ENCODE results near the gene ZNF541.

ZNF541 gene

DNA sequence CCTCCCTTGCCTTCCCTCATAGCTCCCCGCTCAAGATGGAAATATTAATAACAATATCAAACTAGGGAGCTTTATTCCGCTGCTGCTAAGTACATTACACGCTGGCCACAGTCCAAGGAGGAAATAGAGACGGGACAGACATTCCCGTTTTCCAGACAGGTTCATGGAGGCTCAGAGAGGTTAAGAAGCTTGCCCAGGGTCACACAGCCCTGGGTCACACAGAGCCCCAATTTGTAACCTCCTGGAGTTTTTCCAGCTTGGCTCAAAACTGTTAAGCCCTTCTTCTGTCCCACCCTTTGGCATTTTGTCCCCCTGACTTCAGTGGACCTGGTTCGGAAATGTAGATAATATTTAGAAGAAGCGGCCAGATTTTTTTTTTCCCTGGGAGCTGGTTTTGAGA lies 38.0 kb upstream of the ZNF541 start:
- peak overlapping the region; percentile 89 for H3K4me3 ChIP-seq (ENCODE audit: insufficient read depth, low read depth, low read length, poor library complexity, severe bottlenecking)
- no peaks in the 10 kb centered on the region for H3K27me3 ChIP-seq (replicated peaks; ENCODE audit: control insufficient read depth, insufficient read depth, low read length, poor library complexity, severe bottlenecking)
- H3K27ac ChIP-seq (ENCODE audit: insufficient read depth, low read length, poor library complexity, severe bottlenecking) = peak overlapping the region; percentile 89
- peaks cover 4% of the 10 kb centered on the region for H3K4me1 ChIP-seq (ENCODE audit: control insufficient read depth, insufficient read depth, low read length, poor library complexity, severe bottlenecking)
- no peaks in the 10 kb centered on the region for H3K36me3 ChIP-seq (ENCODE audit: control insufficient read depth, insufficient read depth, low read length)
- DNase-seq = no peak
- H3K9me3 ChIP-seq (ENCODE audit: control insufficient read depth, low read length) = no peaks in the 10 kb centered on the region

DNA sequence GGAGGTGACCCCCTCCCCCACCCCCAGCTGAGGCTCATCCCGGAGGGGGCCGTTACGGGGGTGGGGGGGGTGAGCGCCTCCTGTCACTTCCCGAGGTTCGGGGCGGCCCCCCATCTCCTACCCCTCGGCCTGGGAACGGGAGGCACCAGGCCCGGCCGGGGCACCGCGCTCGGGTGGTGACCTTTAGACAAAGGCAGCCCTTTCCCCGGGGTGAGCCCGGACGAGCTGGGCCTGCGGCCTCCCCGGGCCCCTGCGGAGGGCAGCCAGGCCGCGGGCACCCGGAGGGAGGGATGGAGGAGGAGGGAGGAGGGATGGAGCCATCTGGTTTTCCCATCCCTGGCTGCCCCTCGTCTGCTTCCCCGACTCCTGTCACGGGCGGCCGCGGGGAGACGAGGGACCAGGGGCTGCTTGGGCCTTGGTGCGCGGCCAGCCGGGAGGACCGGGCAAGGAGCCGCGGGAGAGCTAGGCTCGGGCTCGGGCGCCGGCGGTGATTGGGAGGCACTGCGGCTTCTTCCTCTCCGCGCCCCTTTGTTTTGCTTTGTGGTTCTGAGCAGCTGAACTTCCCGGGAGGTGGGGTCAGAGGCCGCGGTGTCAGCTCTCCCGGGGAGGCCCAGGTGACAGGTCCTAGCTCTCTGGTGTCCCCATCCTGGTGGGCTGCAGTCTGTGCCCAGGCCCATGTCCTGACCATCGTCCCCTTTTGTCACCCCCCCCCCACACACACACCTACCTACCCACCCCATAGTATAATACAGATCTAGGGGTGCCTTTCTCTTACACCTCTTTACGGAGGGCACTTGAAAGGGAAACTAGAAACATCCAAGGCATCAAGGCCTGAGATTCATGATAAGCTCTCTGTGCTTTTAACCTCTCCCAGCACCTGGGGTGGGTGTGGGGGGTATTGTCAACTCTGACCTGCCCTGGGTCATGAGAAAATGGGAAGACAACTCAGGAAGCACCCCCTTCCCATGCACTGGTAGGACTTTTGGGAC lies 37.3 kb upstream of the ZNF541 start:
- Histone ChIP-seq H3K27me3 (replicated peaks; ENCODE audit: control insufficient read depth, insufficient read depth, low read length, poor library complexity, severe bottlenecking) (no peaks in the 10 kb centered on the region), H3K4me1 (ENCODE audit: control insufficient read depth, insufficient read depth, low read length, poor library complexity, severe bottlenecking) (peaks cover 4% of the 10 kb centered on the region), H3K27ac (ENCODE audit: insufficient read depth, low read length, poor library complexity, severe bottlenecking) (peak overlapping the region; percentile 89), H3K36me3 (ENCODE audit: control insufficient read depth, insufficient read depth, low read length) (no peaks in the 10 kb centered on the region), H3K9me3 (ENCODE audit: control insufficient read depth, low read length) (no peaks in the 10 kb centered on the region), H3K4me3 (ENCODE audit: insufficient read depth, low read depth, low read length, poor library complexity, severe bottlenecking) (peak overlapping the region; percentile 89)
- DNase-seq = peak; percentile 19 to 33 (median 32)

DNA sequence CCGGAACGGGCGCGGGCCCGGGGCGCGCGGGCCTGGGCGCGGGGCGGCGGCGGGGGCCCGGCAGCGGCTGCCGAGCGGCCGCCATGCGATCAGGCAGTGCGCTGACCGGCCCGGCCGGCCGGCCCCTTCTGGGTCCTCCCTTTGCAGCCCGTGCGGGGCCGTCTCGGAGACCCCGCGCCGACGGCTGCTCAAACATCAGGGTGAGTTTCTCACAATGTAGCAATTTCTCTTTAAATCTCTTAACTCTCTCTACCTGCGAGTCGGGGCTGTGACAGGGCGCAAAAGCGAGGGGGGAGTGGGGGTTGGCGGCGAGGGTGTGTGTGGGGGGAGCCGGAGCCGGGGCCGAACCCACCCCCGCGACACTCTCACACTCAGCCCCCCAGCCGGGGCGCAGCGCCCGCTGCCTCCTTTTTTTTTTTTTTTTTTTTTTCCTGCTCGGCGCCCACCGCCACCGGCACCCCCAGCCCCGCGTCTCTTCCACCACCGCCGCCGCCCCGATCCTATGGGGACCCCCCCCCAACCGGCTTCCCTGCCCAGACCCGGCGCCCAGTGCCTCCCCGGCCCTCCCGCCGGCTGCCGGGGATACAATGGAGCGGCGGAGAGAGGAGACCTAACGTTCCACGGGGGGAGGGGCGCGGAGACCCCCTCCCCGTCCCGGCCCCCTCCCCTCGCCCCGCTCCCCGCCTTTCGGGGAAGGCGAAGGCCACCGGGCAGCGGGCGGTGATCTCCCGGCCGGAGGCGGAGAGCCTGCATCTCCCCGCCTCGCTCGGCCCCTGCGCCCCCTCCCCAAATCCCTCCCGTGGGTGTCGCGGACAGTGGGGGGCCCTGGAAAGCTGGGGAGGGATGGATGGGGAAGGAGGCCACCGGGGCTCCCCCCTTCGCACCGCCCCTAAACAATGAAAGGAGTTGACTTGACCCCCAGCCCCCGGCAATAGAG lies 36.3 kb upstream of the ZNF541 start, which contains the start of gene BICRA:
Gene BICRA, plus strand, starts transcription at position 166 of the 937 bp plus-strand sequence. CDS start 64,441 bp downstream, outside the sequence.
- DNase-seq = peak; percentile 57 to 71 (median 69)
- Histone ChIP-seq H3K9me3 (ENCODE audit: control insufficient read depth, low read length) (no peaks in the 10 kb centered on the region), H3K27me3 (replicated peaks; ENCODE audit: control insufficient read depth, insufficient read depth, low read length, poor library complexity, severe bottlenecking) (no peaks in the 10 kb centered on the region), H3K4me3 (ENCODE audit: insufficient read depth, low read depth, low read length, poor library complexity, severe bottlenecking) (peak within 1 kb of the TSS; percentile 95), H3K36me3 (ENCODE audit: control insufficient read depth, insufficient read depth, low read length) (no peaks in the 10 kb centered on the region), H3K27ac (ENCODE audit: insufficient read depth, low read length, poor library complexity, severe bottlenecking) (peak within 1 kb of the TSS; percentile 89), H3K4me1 (ENCODE audit: control insufficient read depth, insufficient read depth, low read length, poor library complexity, severe bottlenecking) (peaks cover 4% of the 10 kb centered on the region)

DNA sequence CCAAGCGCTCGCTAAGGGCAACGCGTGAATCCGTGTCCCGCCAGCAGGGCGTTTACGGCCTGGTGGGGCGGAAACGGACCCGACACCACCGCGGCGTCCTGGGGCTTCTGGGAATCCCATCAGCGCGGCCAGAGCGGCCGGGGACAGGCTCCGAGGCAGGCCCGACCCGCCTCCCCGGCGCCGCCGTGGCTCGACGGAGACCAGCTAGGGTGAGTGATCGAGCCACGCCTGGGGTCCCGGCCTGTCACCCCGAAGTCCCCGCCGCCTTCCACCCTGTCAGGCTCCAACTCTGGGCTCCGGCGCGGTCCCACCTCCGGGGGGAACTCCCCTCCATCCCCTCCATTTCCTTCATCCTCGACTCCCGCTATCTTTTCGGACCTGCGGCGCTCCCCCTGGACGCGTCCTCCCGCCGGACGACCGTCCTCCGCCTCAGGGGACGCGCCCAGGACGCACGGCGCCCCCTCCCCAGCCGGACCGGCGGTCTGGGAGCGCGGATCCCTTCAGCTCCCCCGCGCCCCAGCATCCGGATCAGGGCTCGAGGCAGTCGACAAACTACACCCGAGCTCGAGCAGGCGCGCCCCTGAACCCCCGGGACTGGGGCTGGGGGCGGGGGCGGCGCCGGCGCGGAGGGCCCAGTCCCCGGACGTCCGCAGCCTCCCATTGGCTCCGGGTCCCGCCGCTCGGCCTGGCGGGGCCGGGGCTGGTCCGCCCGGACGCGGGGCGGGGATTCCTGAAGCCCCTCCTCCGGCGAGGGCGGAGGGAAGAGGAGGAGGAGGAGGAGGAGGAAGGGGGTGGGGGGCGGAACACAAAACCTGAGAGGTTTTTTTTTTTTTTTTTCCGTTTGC lies 35.3 kb upstream of the ZNF541 start:
- H3K4me3 ChIP-seq (ENCODE audit: insufficient read depth, low read depth, low read length, poor library complexity, severe bottlenecking) = peak overlapping the region; percentile 95
- peak; percentile 90 to 94 (median 94) for DNase-seq
- no peaks in the 10 kb centered on the region for H3K9me3 ChIP-seq (ENCODE audit: control insufficient read depth, low read length)
- H3K4me1 ChIP-seq (ENCODE audit: control insufficient read depth, insufficient read depth, low read length, poor library complexity, severe bottlenecking) = peaks cover 4% of the 10 kb centered on the region
- H3K36me3 ChIP-seq (ENCODE audit: control insufficient read depth, insufficient read depth, low read length) = no peaks in the 10 kb centered on the region
- no peaks in the 10 kb centered on the region for H3K27me3 ChIP-seq (replicated peaks; ENCODE audit: control insufficient read depth, insufficient read depth, low read length, poor library complexity, severe bottlenecking)
- peak overlapping the region; percentile 89 for H3K27ac ChIP-seq (ENCODE audit: insufficient read depth, low read length, poor library complexity, severe bottlenecking)

DNA sequence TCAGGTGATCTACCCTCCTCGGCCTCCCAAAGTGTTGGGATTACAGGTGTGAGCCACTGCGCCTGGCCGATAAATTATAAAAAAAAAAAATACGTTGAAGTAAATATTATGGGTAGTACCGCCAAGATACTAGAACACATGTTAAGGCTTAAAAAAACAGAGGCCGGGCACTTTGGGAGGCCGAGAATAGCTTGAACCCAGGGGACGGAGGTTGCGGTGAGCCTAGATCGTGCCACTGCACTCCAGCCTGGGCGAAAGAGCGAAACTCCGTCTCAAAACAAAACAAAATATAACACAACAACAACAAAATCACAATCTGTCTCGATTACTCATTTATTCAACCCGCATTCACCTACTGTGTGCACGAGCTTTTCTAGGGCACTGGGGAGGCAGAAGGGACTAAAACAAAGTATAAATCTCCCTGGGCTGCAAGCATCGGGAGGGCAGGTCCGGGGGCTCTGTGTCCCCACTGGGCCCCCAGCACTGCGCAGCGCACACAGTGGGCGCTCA lies 34.7 kb upstream of the ZNF541 start:
- no peaks in the 10 kb centered on the region for H3K9me3 ChIP-seq (ENCODE audit: control insufficient read depth, low read length)
- peaks cover 4% of the 10 kb centered on the region for H3K4me1 ChIP-seq (ENCODE audit: control insufficient read depth, insufficient read depth, low read length, poor library complexity, severe bottlenecking)
- peak overlapping the region; percentile 89 for H3K27ac ChIP-seq (ENCODE audit: insufficient read depth, low read length, poor library complexity, severe bottlenecking)
- no peaks in the 10 kb centered on the region for H3K27me3 ChIP-seq (replicated peaks; ENCODE audit: control insufficient read depth, insufficient read depth, low read length, poor library complexity, severe bottlenecking)
- H3K36me3 ChIP-seq (ENCODE audit: control insufficient read depth, insufficient read depth, low read length) = no peaks in the 10 kb centered on the region
- peak overlapping the region; percentile 95 for H3K4me3 ChIP-seq (ENCODE audit: insufficient read depth, low read depth, low read length, poor library complexity, severe bottlenecking)
- no peak for DNase-seq

DNA sequence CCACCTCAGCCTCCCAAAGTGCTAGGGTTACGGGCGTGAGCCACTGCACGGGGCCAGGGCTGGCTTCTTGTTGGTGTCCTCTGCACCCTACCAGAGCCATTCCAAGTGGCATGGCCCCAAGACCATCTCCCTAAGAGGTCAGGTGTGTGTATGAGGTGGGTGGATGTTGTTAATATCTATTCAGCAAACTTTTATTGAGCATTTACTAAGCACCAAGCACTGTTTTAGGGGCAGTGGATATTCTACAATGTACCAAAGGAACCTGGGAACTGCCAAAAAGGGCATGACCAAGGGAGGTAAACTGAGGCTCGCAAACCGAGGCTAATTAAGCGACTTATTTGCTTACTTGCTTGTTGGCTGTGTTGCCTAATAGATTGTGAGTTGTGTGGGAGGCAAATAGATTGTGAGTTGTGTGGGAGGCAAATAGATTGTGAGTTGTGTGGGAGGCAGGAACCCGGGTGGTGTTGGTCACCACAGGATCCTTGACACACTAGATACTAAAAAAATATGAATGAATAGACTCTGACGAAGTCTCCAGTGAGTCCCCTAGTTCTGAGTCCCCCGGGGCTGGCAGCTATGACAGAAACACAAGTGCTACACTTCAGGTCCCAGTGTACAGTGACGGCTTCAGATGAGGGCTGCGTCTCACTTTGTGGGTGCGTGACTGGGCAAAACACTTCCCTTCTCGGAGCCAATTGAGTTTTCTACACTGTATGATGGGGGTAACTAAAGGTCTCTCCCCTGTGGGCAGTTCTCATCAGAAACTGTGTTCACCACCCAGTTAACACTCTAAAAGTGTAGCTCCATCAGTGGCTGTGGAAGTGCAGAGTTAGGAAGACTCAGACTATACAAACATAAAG lies 31.0 kb upstream of the ZNF541 start:
- H3K9me3 ChIP-seq (ENCODE audit: control insufficient read depth, low read length) = no peaks in the 10 kb centered on the region
- no peaks in the 10 kb centered on the region for H3K36me3 ChIP-seq (ENCODE audit: control insufficient read depth, insufficient read depth, low read length)
- no peak overlapping the region for H3K4me3 ChIP-seq (ENCODE audit: insufficient read depth, low read depth, low read length, poor library complexity, severe bottlenecking)
- peaks cover 9% of the 10 kb centered on the region for H3K4me1 ChIP-seq (ENCODE audit: control insufficient read depth, insufficient read depth, low read length, poor library complexity, severe bottlenecking)
- H3K27me3 ChIP-seq (replicated peaks; ENCODE audit: control insufficient read depth, insufficient read depth, low read length, poor library complexity, severe bottlenecking) = no peaks in the 10 kb centered on the region
- no peak overlapping the region for H3K27ac ChIP-seq (ENCODE audit: insufficient read depth, low read length, poor library complexity, severe bottlenecking)
- no peak for DNase-seq

DNA sequence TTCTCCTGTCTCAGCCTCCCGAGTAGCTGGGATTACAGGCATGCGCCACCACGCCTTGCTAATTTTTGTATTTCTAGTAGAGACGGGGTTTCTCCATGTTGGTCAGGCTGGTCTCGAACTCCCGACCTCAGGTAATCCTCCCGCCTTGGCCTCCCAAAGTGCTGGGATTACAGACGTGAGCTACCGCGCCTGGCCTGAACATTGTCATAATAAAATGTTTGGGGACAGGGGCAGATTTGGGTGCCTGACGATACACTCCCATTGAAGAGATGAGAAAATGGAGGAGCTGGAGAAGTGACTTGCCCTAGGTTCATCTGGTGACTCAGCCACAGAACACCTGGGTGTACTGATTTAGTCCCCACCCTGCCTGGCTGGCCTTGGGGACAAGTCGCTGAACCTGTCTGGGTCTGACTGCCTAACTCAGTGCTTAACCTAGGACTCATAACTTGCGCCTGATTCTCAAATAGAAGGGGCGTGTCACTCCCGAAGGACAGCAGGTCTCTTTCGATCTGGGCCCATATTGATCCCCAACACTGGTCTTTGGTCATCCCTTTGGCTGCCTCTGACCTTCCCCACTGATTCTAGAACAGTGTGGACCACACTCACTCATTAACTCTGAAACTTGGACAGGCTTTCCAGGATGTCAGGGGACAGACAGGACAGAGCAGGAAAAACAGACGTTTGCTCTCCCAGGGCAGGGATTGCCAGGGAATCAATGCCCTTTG lies 28.4 kb upstream of the ZNF541 start:
- Histone ChIP-seq H3K4me1 (ENCODE audit: control insufficient read depth, insufficient read depth, low read length, poor library complexity, severe bottlenecking) (peaks cover 5% of the 10 kb centered on the region), H3K4me3 (ENCODE audit: insufficient read depth, low read depth, low read length, poor library complexity, severe bottlenecking) (no peak overlapping the region), H3K27me3 (replicated peaks; ENCODE audit: control insufficient read depth, insufficient read depth, low read length, poor library complexity, severe bottlenecking) (no peaks in the 10 kb centered on the region), H3K9me3 (ENCODE audit: control insufficient read depth, low read length) (no peaks in the 10 kb centered on the region), H3K27ac (ENCODE audit: insufficient read depth, low read length, poor library complexity, severe bottlenecking) (peak overlapping the region; percentile 71), H3K36me3 (ENCODE audit: control insufficient read depth, insufficient read depth, low read length) (no peaks in the 10 kb centered on the region)
- DNase-seq = no peak

Data from effector memory CD4-positive, alpha-beta T cell (primary cell).